ENCODE data around the gene TPPP2.

DNA sequence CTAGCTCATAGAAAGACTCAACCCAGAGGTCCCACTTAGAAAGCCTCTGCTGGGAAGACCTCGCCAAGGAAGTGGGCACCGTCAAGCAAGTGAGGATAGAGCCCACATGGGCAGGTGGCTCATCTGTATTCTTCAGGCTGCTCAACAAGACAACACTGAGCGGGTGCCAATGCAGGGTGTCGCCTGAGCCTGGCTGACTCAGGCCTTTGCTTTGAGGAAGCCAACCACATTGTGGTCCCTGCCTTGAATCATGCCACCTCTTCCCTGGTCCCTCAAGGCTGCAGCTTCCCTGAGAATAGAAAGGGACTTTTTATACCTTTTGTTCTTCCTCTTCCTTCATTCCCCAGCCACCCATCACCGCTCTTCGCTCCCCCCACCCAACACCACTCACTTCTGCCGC, 6.7 kb downstream of the TPPP2 start:
- TF ChIP-seq, protein P1, sequence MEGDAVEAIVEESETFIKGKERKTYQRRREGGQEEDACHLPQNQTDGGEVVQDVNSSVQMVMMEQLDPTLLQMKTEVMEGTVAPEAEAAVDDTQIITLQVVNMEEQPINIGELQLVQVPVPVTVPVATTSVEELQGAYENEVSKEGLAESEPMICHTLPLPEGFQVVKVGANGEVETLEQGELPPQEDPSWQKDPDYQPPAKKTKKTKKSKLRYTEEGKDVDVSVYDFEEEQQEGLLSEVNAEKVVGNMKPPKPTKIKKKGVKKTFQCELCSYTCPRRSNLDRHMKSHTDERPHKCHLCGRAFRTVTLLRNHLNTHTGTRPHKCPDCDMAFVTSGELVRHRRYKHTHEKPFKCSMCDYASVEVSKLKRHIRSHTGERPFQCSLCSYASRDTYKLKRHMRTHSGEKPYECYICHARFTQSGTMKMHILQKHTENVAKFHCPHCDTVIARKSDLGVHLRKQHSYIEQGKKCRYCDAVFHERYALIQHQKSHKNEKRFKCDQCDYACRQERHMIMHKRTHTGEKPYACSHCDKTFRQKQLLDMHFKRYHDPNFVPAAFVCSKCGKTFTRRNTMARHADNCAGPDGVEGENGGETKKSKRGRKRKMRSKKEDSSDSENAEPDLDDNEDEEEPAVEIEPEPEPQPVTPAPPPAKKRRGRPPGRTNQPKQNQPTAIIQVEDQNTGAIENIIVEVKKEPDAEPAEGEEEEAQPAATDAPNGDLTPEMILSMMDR (IDR thresholded peaks at IDR 0.05; ENCODE audit: low read depth, low read length, missing input control): no peak
- TF ChIP-seq JUND (IDR thresholded peaks at IDR 0.05) (no peak), SP1 (IDR thresholded peaks at IDR 0.05) (no peak), REST (IDR thresholded peaks at IDR 0.05) (no peak)
- TF ChIP-seq, protein P2, sequence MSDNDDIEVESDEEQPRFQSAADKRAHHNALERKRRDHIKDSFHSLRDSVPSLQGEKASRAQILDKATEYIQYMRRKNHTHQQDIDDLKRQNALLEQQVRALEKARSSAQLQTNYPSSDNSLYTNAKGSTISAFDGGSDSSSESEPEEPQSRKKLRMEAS (IDR thresholded peaks at IDR 0.05): no peak

Data from liver (tissue), 3 donors.